ENCODE data around the gene PNLIPRP3.

DNA sequence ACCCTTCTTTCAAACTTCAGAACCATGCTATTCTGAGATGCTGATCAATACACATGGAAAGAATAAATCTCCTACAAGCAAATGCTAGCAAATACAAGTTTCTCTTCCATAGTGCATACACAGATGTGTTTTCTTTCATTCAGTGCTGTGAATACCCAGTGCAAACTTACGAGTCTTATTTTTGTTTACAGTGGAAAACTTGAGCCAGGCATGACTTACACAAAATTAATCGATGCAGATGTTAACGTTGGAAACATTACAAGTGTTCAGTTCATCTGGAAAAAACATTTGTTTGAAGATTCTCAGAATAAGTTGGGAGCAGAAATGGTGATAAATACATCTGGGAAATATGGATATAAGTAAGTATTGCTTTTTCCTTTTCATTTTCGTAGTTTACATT is 48.8 kb downstream of the PNLIPRP3 start:
- TF ChIP-seq, protein P1, sequence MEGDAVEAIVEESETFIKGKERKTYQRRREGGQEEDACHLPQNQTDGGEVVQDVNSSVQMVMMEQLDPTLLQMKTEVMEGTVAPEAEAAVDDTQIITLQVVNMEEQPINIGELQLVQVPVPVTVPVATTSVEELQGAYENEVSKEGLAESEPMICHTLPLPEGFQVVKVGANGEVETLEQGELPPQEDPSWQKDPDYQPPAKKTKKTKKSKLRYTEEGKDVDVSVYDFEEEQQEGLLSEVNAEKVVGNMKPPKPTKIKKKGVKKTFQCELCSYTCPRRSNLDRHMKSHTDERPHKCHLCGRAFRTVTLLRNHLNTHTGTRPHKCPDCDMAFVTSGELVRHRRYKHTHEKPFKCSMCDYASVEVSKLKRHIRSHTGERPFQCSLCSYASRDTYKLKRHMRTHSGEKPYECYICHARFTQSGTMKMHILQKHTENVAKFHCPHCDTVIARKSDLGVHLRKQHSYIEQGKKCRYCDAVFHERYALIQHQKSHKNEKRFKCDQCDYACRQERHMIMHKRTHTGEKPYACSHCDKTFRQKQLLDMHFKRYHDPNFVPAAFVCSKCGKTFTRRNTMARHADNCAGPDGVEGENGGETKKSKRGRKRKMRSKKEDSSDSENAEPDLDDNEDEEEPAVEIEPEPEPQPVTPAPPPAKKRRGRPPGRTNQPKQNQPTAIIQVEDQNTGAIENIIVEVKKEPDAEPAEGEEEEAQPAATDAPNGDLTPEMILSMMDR (IDR thresholded peaks at IDR 0.05; ENCODE audit: low read length), result no peak
- no peak for TF ChIP-seq EZH2 (IDR thresholded peaks at IDR 0.05; ENCODE audit: borderline replicate concordance, low read length)
